ENCODE measurements around the gene GLRA3. TPM values are rescaled to one million over a fixed set of nuclear protein-coding genes. Genes with fewer than 3 reads are reported as not detected.

The GLRA3 gene
- total RNA-seq, 2 experiments from 2014 or later: not detected

- TF ChIP-seq CTCF (IDR thresholded peaks at IDR 0.05): no peak
- intact Hi-C loops (cut with micrococcal nuclease): no loop called here
- Mint-ChIP-seq H3K36me3 (ENCODE audit: low read depth) (no peaks in the 10 kb centered on the region), H3K27me3 (no peaks in the 10 kb centered on the region), H3K4me3 (no peak overlapping the region), H3K27ac (no peak overlapping the region), H3K9me3 (no peaks in the 10 kb centered on the region), H3K4me1 (ENCODE audit: low read depth) (no peaks in the 10 kb centered on the region)
- ChIA-PET CTCF (no interaction called here), POLR2A (no interaction called here)
- DNase-seq (no peak), ATAC-seq (no peak)
Measured at GRCh38 chr4:174663216-174663615, 165.8 kb downstream of the GLRA3 start.

GRCh38 chr4:174658246-174658645 is 170.8 kb downstream of the GLRA3 start:
- POLR2A ChIA-PET: no interaction called here
- H3K27me3 Mint-ChIP-seq: no peaks in the 10 kb centered on the region
- no peak for DNase-seq
- intact Hi-C loops (cut with micrococcal nuclease): no loop called here
- no peak overlapping the region for H3K4me3 Mint-ChIP-seq
- H3K27ac Mint-ChIP-seq: no peak overlapping the region
- TF ChIP-seq CTCF (IDR thresholded peaks at IDR 0.05): no peak
- no peaks in the 10 kb centered on the region for H3K36me3 Mint-ChIP-seq (ENCODE audit: low read depth)
- no peaks in the 10 kb centered on the region for H3K4me1 Mint-ChIP-seq (ENCODE audit: low read depth)
- no peak for ATAC-seq
- CTCF ChIA-PET: no interaction called here
- no peaks in the 10 kb centered on the region for H3K9me3 Mint-ChIP-seq

- Mint-ChIP-seq H3K27ac (no peak overlapping the region), H3K27me3 (no peaks in the 10 kb centered on the region), H3K9me3 (no peaks in the 10 kb centered on the region), H3K4me1 (ENCODE audit: low read depth) (no peaks in the 10 kb centered on the region), H3K36me3 (ENCODE audit: low read depth) (no peaks in the 10 kb centered on the region), H3K4me3 (no peak overlapping the region)
- no peak for DNase-seq
- ATAC-seq: no peak
- POLR2A ChIA-PET: no interaction called here
- CTCF ChIA-PET: no interaction called here
- no peak for TF ChIP-seq CTCF (IDR thresholded peaks at IDR 0.05)
- intact Hi-C loops (cut with micrococcal nuclease): no loop called here
Measured at GRCh38 chr4:174657472-174657871, 171.6 kb downstream of the GLRA3 start.

- intact Hi-C loops (cut with micrococcal nuclease): no loop called here
- ATAC-seq (no peak), DNase-seq (no peak)
- no peaks in the 10 kb centered on the region for H3K9me3 Mint-ChIP-seq
- H3K27ac Mint-ChIP-seq: no peak overlapping the region
- POLR2A ChIA-PET: no interaction called here
- H3K4me1 Mint-ChIP-seq (ENCODE audit: low read depth): no peaks in the 10 kb centered on the region
- no peaks in the 10 kb centered on the region for H3K36me3 Mint-ChIP-seq (ENCODE audit: low read depth)
- no peaks in the 10 kb centered on the region for H3K27me3 Mint-ChIP-seq
- CTCF ChIA-PET: no interaction called here
- no peak for TF ChIP-seq CTCF (IDR thresholded peaks at IDR 0.05)
- no peak overlapping the region for H3K4me3 Mint-ChIP-seq
Measured at GRCh38 chr4:174654634-174655033, 174.4 kb downstream of the GLRA3 start.

GRCh38 chr4:174650711-174651355 is 178.2 kb downstream of the GLRA3 start:
- ATAC-seq: no peak
- CTCF ChIA-PET: interaction anchor here (0.8 kb wide), 1 partner anchor 35 kb away, joined by 3 read pairs; no protein-coding TSS in a partner anchor
- Mint-ChIP-seq H3K4me1 (ENCODE audit: low read depth) (no peaks in the 10 kb centered on the region), H3K9me3 (no peaks in the 10 kb centered on the region), H3K27ac (no peak overlapping the region), H3K36me3 (ENCODE audit: low read depth) (no peaks in the 10 kb centered on the region), H3K4me3 (no peak overlapping the region), H3K27me3 (no peaks in the 10 kb centered on the region)
- TF ChIP-seq CTCF (IDR thresholded peaks at IDR 0.05): no peak
- no peak for DNase-seq
- POLR2A ChIA-PET: interaction anchor here (0.7 kb wide), 1 partner anchor 134 kb away, joined by 3 read pairs; no protein-coding TSS in a partner anchor
- intact Hi-C loops (cut with micrococcal nuclease): no loop called here
